Motor neuron (in vitro differentiated cells): ENCODE results near the gene MYO7B. TPM values are rescaled to one million over a fixed set of nuclear protein-coding genes. Genes with fewer than 3 reads are reported as not detected.

Source experiments
- ATAC-seq, 8 experiments: fragments of 200-7000 bp; cut with Tn5 transposase; replicated peaks in 6 of 8; 2 replicates each; pipeline ENCODE4 v1.8.0; 2021; ENCODE audit warnings: mild to moderate bottlenecking in 8 of 8, moderate library complexity in 8 of 8
- H3K27ac ChIP-seq, 2 donors: fragments of 250-450 bp; sonication (Bioruptor Pico); 2 replicates each; pipeline ENCODE4 v1.9.0; 2021; ENCODE audit warnings: antibody characterized with exemption in 2 of 2, mild to moderate bottlenecking in 2 of 2, moderate library complexity in 1 of 2
- H3K4me1 ChIP-seq, 2 donors: fragments of 250-450 bp; sonication (Bioruptor Pico); replicated peaks in 1 of 2; 2 replicates each; pipeline ENCODE4 v1.6.1; 2021; ENCODE audit warnings: antibody characterized with exemption in 2 of 2, mild to moderate bottlenecking in 2 of 2, moderate library complexity in 1 of 2
- H3K4me3 ChIP-seq, 5 donors: fragments of 250-450 bp; sonication (Bioruptor Pico); 2 replicates each; pipeline ENCODE4 v1.9.0; 2021; ENCODE audit warnings: antibody characterized with exemption in 5 of 5, mild to moderate bottlenecking in 5 of 5, moderate library complexity in 4 of 5
- WGBS, 10 experiments: fragments of 450-650 bp; shearing (Covaris generic); methylation state at CpG; one replicate each; pipeline ENCODE4 v1.0.0; 2022; 5-methylcytosine and 5-hydroxymethylcytosine counted together
- in situ Hi-C, 9 experiments: fragments of 400-800 bp; cut with MboI; loops; one replicate each; pipeline ENCODE4 v1.15.0; 2021; ENCODE audit warnings: low sequenced_read_pairs in 9 of 9, low pct_unique_long_range_greater_than_20kb in 2 of 9; ENCODE audit not compliant: unreplicated experiment in 9 of 9
- total RNA-seq, 8 experiments: library from RNA; unstranded; fragments of 300-600 nt; gene quantifications; 2 replicates each; pipeline versions ENCODE4 v1.2.3 to v1.2.4, GENCODE V29; 2022

MYO7B gene
- total RNA-seq, 8 experiments from 2014 or later: 0.08 to 1.1 (median 0.36) TPM; not detected in 2

- peak in 3 of 8 experiments; percentile 41 to 70 (median 48) for ATAC-seq
- WGBS, 10 experiments: 50 to 88% (median 78%) methylated on average over 1 to 11 of the region's 17 CpGs; no CpG with 5 or more reads in 4 of the 10 experiments
- in situ Hi-C loops: no loop called here
- Histone ChIP-seq H3K27ac (no peak overlapping the region), H3K4me3 (no peak overlapping the region), H3K4me1 (no peaks in the 10 kb centered on the region)
Measured at GRCh38 chr2:127606625-127607398, 71.3 kb downstream of the MYO7B start.

- Histone ChIP-seq H3K4me1 (no peaks in the 10 kb centered on the region), H3K4me3 (no peak overlapping the region), H3K27ac (no peak overlapping the region)
- no peak for ATAC-seq
- WGBS, 10 experiments: 66 to 100% (median 83%) methylated on average over 1 to 7 of the region's 9 CpGs; no CpG with 5 or more reads in 6 of the 10 experiments
- in situ Hi-C loops: no loop called here
Measured at GRCh38 chr2:127607399-127607908, 72.0 kb downstream of the MYO7B start.

GRCh38 chr2:127608061-127609030, 72.9 kb downstream of the MYO7B start:
- no peak overlapping the region for H3K4me3 ChIP-seq
- no peaks in the 10 kb centered on the region for H3K4me1 ChIP-seq
- no peak for ATAC-seq
- in situ Hi-C loops: no loop called here
- 60 to 89% (median 83%) methylated on average over 1 to 12 of the region's 25 CpGs; no CpG with 5 or more reads in 4 of the 10 experiments for WGBS, 10 experiments
- no peak overlapping the region for H3K27ac ChIP-seq

GRCh38 chr2:127609031-127609751, 73.7 kb downstream of the MYO7B start:
- in situ Hi-C loops: no loop called here
- WGBS, 10 experiments: 76 to 100% (median 91%) methylated on average over 1 to 6 of the region's 24 CpGs; no CpG with 5 or more reads in 5 of the 10 experiments
- H3K4me3 ChIP-seq: no peak overlapping the region
- no peaks in the 10 kb centered on the region for H3K4me1 ChIP-seq
- no peak overlapping the region for H3K27ac ChIP-seq
- no peak for ATAC-seq

- Histone ChIP-seq H3K4me3 (no peak overlapping the region), H3K27ac (no peak overlapping the region), H3K4me1 (no peaks in the 10 kb centered on the region)
- 60 to 100% (median 92%) methylated on average over 1 to 2 of the region's 8 CpGs; no CpG with 5 or more reads in 6 of the 10 experiments for WGBS, 10 experiments
- in situ Hi-C loops: no loop called here
- ATAC-seq: no peak
Measured at GRCh38 chr2:127609818-127610217, 74.3 kb downstream of the MYO7B start.

- no peak for ATAC-seq
- WGBS, 10 experiments: 60% methylated on average over 1 of the region's 1 CpG; no CpG with 5 or more reads in 9 of the 10 experiments
- in situ Hi-C loops: no loop called here
- H3K4me3 ChIP-seq: no peak overlapping the region
- H3K27ac ChIP-seq: no peak overlapping the region
- no peaks in the 10 kb centered on the region for H3K4me1 ChIP-seq
Measured at GRCh38 chr2:127610561-127610960, 75.1 kb downstream of the MYO7B start.

GRCh38 chr2:127611076-127611925, 75.8 kb downstream of the MYO7B start:
- Histone ChIP-seq H3K4me3 (no peak overlapping the region), H3K27ac (no peak overlapping the region), H3K4me1 (no peaks in the 10 kb centered on the region)
- 33 to 94% (median 55%) methylated on average over 1 to 5 of the region's 11 CpGs; no CpG with 5 or more reads in 5 of the 10 experiments for WGBS, 10 experiments
- in situ Hi-C loops: no loop called here
- ATAC-seq: no peak

- Histone ChIP-seq H3K27ac (no peak overlapping the region), H3K4me1 (no peaks in the 10 kb centered on the region), H3K4me3 (no peak overlapping the region)
- 24 to 94% (median 67%) methylated on average over 3 to 9 of the region's 13 CpGs; no CpG with 5 or more reads in 4 of the 10 experiments for WGBS, 10 experiments
- ATAC-seq: no peak
- in situ Hi-C loops: no loop called here
Measured at GRCh38 chr2:127612111-127612822, 76.8 kb downstream of the MYO7B start.

- 33 to 83% (median 82%) methylated on average over 1 to 2 of the region's 2 CpGs; no CpG with 5 or more reads in 7 of the 10 experiments for WGBS, 10 experiments
- Histone ChIP-seq H3K4me1 (no peaks in the 10 kb centered on the region), H3K4me3 (no peak overlapping the region), H3K27ac (no peak overlapping the region)
- no peak for ATAC-seq
- in situ Hi-C loops: no loop called here
Measured at GRCh38 chr2:127614246-127614645, 78.8 kb downstream of the MYO7B start.

- 20 to 80% (median 40%) methylated on average over 1 of the region's 3 CpGs; no CpG with 5 or more reads in 7 of the 10 experiments for WGBS, 10 experiments
- in situ Hi-C loops: no loop called here
- no peak for ATAC-seq
- Histone ChIP-seq H3K27ac (no peak overlapping the region), H3K4me1 (no peaks in the 10 kb centered on the region), H3K4me3 (no peak overlapping the region)
Measured at GRCh38 chr2:127614731-127615130, 79.2 kb downstream of the MYO7B start.

GRCh38 chr2:127615511-127616166, 80.2 kb downstream of the MYO7B start:
- in situ Hi-C loops: no loop called here
- 17 to 87% (median 76%) methylated on average over 1 to 11 of the region's 18 CpGs; no CpG with 5 or more reads in 2 of the 10 experiments for WGBS, 10 experiments
- ATAC-seq: no peak

More at GRCh38 chr2:127615511-127616166, 80.2 kb downstream of the MYO7B start:
- Histone ChIP-seq H3K4me1 (no peaks in the 10 kb centered on the region), H3K4me3 (no peak overlapping the region), H3K27ac (no peak overlapping the region)
